Stimulated activated naive CD8-positive, alpha-beta T cell treated with anti-CD3 and anti-CD28 coated beads, Interleukin-15, Interleukin-2, amounts not matched to agents 100 U/mL and 50 U/mL, for 24 hours (primary cell): ENCODE results near the gene GSX2.

Experiments used
- ATAC-seq: fragments of 150-1000 bp; cut with Tn5 transposase; one replicate; pipeline ENCODE4 v1.10.0; 2021
- DNase-seq: peaks from one replicate; pipeline ENCODE4 v3.0.0; 2021

Gene GSX2

GRCh38 chr4:54077812-54078211 is 22.2 kb upstream of the GSX2 start:
- DNase-seq, result no peak
- ATAC-seq, result no peak

- ATAC-seq (no peak), DNase-seq (no peak)
Measured at GRCh38 chr4:54082168-54082567, 17.8 kb upstream of the GSX2 start.

GRCh38 chr4:54085284-54085683 is 14.7 kb upstream of the GSX2 start:
- ATAC-seq, result no peak
- no peak for DNase-seq

GRCh38 chr4:54089875-54090274 is 10.1 kb upstream of the GSX2 start:
- DNase-seq (no peak), ATAC-seq (no peak)

- ATAC-seq, result no peak
- DNase-seq, result no peak
Measured at GRCh38 chr4:54090404-54090803, 9.6 kb upstream of the GSX2 start.

- ATAC-seq, result peak; percentile 44
- DNase-seq, result peak; percentile 30
Measured at GRCh38 chr4:54090804-54091623, 8.9 kb upstream of the GSX2 start.

GRCh38 chr4:54091637-54092404 is 8.1 kb upstream of the GSX2 start:
- DNase-seq (peak; percentile 74), ATAC-seq (peak; percentile 71)

GRCh38 chr4:54092405-54093323 is 7.3 kb upstream of the GSX2 start:
- DNase-seq (no peak), ATAC-seq (no peak)

- DNase-seq, result peak; percentile 61
- ATAC-seq, result peak; percentile 33
Measured at GRCh38 chr4:54093324-54094240, 6.4 kb upstream of the GSX2 start.

- DNase-seq (no peak), ATAC-seq (no peak)
Measured at GRCh38 chr4:54094451-54094850, 5.5 kb upstream of the GSX2 start.

GRCh38 chr4:54095110-54095825 is 4.7 kb upstream of the GSX2 start:
- ATAC-seq (no peak), DNase-seq (no peak)

- ATAC-seq (no peak), DNase-seq (no peak)
Measured at GRCh38 chr4:54096295-54096962, 3.5 kb upstream of the GSX2 start.

GRCh38 chr4:54097152-54097551 is 2.8 kb upstream of the GSX2 start:
- no peak for ATAC-seq

GRCh38 chr4:54098375-54098774 is 1.6 kb upstream of the GSX2 start:
- DNase-seq (no peak), ATAC-seq (no peak)

More at GRCh38 chr4:54097152-54097551, 2.8 kb upstream of the GSX2 start:
- no peak for DNase-seq

GRCh38 chr4:54099287-54099747 is 646 bp upstream of the GSX2 start:
- DNase-seq, result no peak
- no peak for ATAC-seq

- DNase-seq (no peak), ATAC-seq (peak; percentile 21)
Measured at GRCh38 chr4:54100595-54101189, 729 bp downstream of the GSX2 start.

- DNase-seq (no peak), ATAC-seq (no peak)
Measured at GRCh38 chr4:54101190-54102041, 1.5 kb downstream of the GSX2 start.

GRCh38 chr4:54102531-54103106 is 2.7 kb downstream of the GSX2 start:
- no peak for ATAC-seq
- no peak for DNase-seq
